HG03064 (cell line): ENCODE results near the gene IL31.

ENCODE experiments used
- ATAC-seq: cut with Tn5 transposase; IDR thresholded peaks from one replicate; pipeline ENCODE4 v1.9.1; 2021; ENCODE audit warnings: low read depth; ENCODE audit not compliant: unreplicated experiment

The IL31 gene

DNA sequence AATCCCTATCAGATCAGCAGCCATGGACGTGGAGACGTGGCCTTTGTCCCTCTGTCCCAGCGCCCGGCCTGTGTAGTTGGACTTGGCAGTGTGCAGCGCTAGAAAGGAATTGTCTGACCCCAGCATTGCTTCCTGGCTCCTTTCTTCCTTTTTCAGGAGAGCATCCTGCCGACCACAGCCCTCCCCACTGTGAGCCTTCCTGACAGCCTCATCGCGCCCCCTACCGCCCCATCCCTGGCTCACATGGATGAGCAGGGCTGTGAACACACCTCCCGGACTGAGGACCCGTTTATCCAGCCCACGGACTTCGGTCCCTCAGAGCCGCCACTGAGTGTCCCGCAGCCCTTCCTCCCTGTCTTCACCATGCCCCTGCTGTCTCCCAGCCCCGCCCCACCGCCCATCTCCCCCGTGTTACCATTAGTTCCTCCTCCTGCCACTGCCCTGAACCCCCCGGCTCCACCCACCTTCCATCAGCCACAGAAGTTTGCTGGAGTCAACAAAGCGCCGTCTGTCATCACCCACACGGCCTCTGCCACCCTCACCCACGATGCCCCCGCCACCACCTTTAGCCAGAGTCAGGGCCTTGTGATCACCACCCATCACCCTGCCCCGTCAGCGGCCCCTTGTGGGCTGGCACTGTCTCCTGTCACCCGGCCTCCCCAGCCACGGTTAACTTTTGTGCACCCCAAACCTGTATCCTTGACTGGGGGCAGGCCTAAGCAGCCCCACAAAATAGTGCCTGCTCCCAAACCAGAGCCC lies 40.6 kb downstream of the IL31 start:
- ATAC-seq: no peak

DNA sequence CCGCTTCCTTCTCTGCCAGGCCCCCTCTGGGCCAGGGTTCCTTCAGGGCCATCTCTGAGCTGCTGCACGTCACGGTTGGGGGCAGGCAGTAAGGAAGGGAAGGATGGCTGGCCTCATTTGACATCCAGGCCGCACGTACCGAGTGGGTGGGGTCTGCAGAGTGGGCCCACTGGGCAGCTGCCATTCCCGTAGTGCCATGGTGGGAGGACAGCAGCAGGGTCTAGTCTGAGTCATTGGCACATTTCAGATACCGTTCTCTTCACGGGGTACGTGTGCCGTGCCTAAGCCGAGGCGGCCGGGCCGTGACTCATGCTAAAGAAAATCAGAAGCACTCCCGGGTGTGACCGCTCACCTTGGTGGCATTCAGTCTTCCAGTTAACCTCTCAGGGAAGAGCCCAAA lies 43.9 kb downstream of the IL31 start:
- ATAC-seq: no peak

DNA sequence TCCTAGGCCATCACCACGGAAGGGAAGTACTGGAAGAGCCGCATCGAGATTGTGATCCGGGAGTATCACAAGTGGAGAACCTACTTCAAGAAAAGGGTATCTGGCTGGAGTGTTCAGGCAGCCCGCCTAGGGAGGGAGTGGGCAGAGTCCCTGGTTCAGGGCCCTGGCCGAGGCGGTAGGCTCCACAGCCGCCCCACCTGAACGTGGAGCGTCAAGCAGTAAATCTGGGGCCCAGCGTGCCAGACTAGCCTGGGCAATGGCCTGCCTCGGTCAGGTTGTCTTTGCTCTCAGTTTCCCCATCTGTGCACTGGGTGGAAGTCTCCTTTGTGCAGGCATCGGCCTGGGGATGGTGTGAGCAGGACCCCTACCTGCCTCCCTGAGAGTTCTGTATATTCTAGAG lies 44.9 kb downstream of the IL31 start:
- no peak for ATAC-seq

DNA sequence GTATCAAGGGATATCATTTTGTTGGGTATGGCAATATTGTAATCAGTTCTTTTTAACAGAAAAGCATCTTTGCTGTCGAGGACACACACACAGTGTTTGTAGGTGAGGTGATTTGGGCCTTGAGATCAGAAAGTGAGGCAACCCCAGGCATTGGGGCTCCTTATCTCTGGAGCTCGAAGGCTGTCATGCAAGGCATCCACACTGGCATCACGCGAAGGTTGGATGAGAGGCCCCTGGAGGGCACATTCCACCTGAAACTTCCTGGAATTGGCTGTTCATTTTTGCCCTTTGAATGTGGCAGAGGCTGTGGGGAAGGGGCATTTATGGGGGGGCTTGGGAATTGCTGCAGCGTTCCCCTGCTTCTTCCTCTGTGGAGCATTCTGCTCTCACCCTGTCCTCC lies 45.5 kb downstream of the IL31 start:
- no peak for ATAC-seq

DNA sequence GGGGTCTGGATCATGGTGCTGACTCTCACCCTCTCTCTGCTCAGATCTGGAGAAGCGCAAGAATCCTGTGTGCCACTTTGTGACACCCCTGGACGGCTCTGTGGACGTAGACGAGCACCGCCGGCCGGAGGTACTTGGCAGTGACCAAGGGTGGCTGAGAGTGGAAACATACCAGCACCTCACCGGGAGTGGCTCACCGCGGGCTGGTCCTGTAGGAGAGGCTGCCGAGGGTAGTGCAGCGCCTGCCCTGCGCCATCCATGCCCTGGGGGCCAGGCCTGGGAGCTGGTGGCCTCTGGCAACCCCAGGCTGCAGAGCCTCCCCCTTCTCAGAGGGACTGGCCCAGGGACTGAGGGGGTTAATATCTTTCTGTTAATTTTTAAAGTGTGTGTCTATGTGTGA lies 46.2 kb downstream of the IL31 start:
- ATAC-seq: no peak

DNA sequence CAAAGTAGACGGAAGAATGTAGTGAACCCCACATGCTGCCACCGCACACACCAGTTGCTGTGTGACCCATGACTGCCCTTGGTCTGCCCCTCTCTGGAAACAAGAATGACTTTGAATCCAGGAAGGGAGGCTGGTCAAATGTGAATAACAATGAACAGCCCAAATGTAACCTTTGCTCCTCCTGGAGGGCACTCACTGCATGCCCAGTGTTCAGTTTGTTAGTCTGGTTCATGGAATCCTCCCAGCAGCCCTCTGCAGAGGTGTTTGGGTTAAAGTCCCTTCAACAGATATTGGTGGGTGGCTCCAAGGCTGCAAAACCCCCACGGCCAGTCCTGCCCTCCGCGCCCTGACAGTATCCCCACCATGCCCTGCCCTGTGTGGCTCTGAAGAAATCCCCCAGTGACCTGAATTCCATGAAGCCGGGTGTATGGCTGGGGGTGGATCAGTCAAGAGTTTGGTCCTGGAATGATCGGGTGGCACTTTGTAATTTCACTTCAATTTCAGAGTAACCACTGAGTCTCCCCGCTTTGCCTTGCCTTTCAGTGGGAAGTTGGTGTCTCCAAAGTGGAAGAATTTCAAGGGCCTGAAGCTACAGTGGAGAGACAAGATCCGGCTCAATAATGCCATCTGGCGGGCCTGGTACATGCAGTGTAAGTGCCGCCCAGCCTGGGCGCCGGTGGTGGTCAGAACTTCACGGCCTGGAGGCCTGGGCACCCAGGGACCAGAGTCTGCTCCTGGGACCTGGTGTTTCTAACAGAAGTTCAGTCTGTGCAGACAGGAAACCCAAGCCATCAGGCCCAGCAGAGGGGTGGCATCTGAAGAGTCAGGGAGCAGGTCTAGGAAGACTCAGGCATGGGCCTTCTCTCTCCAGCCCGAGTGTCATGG lies 47.1 kb downstream of the IL31 start:
- no peak for ATAC-seq

DNA sequence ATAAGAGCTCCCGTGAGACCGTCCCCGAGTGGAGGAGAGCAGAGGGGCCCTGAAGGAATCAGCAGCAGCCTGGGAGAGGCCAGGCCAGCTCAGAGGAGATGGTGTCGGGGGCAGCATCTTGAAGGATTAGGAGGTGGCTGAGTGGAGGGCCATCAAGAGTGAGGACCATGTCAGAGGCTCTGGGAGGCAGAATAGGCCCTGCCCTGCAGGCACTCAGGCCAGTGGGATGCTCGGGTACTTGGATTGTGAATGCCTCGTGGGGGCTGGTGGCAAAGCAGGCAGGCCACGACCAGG lies 47.7 kb downstream of the IL31 start:
- no peak for ATAC-seq

DNA sequence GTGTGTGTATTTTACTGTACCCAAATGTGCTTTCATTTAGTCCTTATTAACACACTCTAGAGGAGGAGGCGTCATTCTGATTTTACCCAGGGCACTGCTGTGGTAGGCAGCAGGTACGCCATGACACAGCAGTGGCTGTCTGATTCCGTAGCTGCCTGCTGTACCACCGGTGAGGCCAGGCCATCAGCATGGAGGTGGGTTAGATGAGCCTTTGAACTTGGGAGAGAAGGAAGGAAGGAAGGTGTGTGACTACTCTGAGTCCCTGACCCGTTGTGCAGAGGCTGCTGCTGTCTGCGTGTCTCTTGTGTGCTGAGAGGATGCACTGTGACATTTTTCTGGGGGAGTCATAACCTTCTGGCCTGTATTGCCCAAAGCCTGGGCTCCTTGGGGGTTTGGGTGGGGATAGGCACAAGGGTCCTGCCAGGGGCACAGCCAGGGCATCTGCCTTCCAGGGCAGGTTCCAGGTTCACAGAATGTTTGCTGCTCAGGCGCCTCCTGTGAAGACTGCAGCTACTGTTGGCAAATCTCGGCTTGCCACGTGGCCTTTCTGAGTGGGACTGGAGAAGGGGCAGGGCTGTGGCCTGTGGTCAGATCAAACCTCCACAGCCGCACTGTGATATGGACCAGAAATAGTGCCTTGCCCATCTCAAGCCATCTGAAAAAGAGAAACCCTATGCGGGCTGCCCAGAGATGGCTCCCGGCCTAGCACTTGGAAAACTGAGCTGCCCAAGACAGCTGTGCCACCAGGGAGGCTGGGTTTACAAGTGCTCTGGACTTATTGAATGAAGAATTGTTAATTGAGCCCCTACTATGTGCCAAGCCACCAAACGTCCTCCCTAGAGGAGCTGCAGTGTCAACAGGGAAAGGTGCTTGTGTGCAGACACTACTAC lies 48.3 kb downstream of the IL31 start:
- no peak for ATAC-seq

DNA sequence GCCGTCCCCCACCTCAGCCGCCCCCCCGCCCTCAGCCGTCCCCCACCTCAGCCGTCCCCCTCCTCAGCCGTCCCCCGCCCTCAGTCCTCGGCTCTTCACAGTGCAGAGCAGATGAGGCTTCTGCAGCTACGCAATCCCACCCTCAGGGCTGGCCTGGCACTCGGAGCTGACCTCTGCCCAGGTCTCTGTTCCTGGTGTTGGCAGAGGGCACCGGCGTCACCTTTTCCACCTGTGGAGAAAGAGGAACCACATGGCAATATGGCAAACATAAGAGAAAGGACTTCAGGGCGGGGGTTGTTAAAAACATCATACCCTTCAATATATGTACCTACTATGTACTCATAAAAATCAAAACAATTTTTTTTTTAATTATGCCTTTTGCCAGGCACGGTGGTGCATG lies 49.7 kb downstream of the IL31 start:
- ATAC-seq: no peak

DNA sequence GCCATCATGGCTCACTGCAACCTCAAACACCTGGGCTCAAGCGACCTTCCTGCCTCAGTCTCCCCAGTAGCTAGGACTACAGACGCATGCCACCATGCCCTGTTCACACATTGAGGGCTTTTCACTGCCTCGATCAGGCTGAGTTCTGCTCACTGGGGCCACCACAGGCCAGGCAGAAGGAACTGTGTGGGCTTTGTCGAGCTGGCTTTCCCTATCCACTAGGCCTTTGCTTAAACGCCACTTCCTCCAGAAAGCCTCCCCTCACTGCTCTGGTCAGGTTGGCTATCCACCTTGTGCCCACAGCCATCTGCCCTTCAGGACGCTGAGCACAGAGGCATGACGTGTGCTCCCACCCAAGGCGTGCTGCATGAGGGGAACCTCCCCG lies 50.3 kb downstream of the IL31 start:
- no peak for ATAC-seq

DNA sequence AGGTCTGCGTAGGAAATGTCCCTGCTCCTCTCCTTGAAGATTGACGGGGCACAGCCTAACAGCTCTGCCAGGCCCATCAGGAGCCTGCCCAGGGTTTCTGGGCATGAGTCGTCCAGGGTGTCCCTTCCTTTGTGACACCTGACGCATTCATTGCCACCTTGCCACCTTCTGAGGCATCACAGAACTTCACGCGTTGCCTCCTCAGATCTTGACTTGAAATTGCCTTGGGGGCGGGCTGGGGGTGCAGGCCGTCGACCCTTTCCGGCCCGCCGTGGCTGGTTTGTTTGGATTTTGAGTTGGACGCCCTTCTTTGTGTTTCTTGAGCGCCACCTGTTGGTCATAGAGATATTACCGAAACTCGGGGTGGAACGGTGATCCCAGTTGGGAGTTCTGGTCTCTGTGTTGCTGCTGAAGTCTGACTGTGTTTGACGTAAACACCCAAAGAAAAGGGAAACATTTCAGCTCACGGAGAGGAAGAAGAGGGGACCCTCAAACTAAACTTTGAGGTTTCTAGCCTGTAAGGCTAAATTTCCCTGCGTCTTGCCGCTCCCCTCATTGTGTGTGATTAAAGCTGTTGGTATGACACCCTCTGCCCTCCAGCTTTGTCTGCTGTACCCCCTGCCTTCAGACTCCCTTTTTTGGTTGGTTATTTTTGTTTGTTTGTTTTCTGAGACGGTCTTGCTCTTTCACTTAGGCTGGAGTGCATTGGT lies 50.8 kb downstream of the IL31 start:
- ATAC-seq: no peak
